Right lobe of liver (tissue), 4 donors: ENCODE results near the gene GRB7.

ENCODE experiments used
- POLR2A ChIP-seq: fragments of 450-650 bp; IDR thresholded peaks from one replicate; pipeline ENCODE4 v1.6.1; 2017; ENCODE audit warnings: antibody characterized with exemption, mild to moderate bottlenecking
- TF ChIP-seq, protein P1 (sequence below), 4 donors: fragments of 200-600 bp in 3 of 4; fragments of 450-650 bp in 1 of 4; IDR thresholded peaks; one replicate each; pipeline versions ENCODE4 v1.5.1 to v1.8.0; 2016 to 2022; ENCODE audit warnings: antibody characterized with exemption in 4 of 4, mild to moderate bottlenecking in 2 of 4
- donor health status: DM: no; HTN: no; CAD: no.
- donor health status: DM: no; HTN: no; CAD: no.
- donor health status: DM: no; HTN: yes; CAD: no.

DNA sequence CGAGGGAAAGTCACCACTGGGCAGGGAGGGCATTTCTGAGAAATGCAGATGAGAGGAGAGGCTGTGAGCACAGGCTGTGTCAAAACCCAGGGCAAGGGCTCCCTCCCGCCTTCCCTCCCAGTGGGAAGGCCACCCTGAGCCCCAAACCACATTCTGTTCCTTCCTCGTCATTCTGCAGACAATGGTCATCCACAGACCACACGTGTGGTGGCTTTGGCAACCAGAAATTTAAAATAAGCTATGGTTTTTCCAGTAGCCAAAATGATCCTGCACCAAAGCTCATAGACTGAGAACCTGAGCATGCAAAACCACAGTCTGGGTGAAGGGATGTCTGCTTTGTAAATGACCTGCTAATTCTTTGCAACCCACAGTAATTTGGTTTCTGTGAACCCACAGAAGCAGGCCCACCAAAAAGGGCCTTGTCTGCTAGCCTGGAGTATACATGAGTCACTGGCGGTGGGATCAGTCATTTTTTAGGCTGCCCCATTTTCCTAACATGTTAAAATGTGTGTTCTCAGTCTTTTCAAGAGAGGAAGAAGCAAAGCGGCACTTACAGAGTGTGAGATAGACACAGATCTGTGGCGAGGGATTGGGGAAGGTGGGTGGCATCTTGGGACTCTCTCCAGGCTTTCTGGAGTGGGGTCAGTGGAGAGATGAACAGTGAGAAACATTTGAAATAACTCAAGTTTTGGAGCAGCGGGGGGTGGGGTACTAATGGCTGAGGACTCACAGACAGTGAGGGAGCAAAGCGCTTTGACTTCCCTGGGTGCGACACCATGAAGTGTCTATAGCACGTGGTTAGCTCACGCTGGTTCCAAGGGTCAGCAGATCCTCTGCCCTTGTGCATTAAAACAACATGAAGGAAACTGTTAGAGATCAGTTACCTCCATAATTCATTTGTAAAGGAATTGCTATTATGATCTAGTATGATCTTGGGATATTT, 20.5 kb downstream of the GRB7 start:
- TF ChIP-seq, protein P1, sequence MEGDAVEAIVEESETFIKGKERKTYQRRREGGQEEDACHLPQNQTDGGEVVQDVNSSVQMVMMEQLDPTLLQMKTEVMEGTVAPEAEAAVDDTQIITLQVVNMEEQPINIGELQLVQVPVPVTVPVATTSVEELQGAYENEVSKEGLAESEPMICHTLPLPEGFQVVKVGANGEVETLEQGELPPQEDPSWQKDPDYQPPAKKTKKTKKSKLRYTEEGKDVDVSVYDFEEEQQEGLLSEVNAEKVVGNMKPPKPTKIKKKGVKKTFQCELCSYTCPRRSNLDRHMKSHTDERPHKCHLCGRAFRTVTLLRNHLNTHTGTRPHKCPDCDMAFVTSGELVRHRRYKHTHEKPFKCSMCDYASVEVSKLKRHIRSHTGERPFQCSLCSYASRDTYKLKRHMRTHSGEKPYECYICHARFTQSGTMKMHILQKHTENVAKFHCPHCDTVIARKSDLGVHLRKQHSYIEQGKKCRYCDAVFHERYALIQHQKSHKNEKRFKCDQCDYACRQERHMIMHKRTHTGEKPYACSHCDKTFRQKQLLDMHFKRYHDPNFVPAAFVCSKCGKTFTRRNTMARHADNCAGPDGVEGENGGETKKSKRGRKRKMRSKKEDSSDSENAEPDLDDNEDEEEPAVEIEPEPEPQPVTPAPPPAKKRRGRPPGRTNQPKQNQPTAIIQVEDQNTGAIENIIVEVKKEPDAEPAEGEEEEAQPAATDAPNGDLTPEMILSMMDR (IDR thresholded peaks at IDR 0.05) = no peak
- TF ChIP-seq POLR2A = no peak
